Stimulated activated effector memory CD8-positive, alpha-beta T cell treated with anti-CD3 and anti-CD28 coated beads, Interleukin-12 subunit alpha, Interleukin-12 subunit beta, amount 100 ng/mL, for 72 hours (primary cell): ENCODE data around the gene KDM4B.
"Not testable (repeated sequence)": the region's sequence is repeated elsewhere in the genome, so short reads cannot be mapped to it uniquely, and the experiment has no call there.

Source experiments
- ATAC-seq: fragments of 150-1000 bp; cut with Tn5 transposase; 2 replicates; pipeline ENCODE4 v1.10.0; 2021
- DNase-seq, 2 donors: peaks; one replicate each; pipeline ENCODE4 v3.0.0; 2021 to 2022; ENCODE audit warnings: low spot score in 2 of 2
- H3K27ac Mint-ChIP-seq: one replicate; pipeline ENCODE4 v1.8.0; 2022; ENCODE audit warnings: mild to moderate bottlenecking, mixed read lengths
- H3K36me3 Mint-ChIP-seq: one replicate; pipeline ENCODE4 v1.8.0; 2022; ENCODE audit warnings: mild to moderate bottlenecking, mixed read lengths
- H3K4me1 Mint-ChIP-seq: one replicate; pipeline ENCODE4 v1.8.0; 2022; ENCODE audit warnings: mixed read lengths
- H3K4me3 Mint-ChIP-seq: one replicate; pipeline ENCODE4 v1.8.0; 2022; ENCODE audit warnings: mild to moderate bottlenecking, mixed read lengths
- H3K9me3 Mint-ChIP-seq: one replicate; pipeline ENCODE4 v1.8.0; 2022; ENCODE audit warnings: mixed read lengths

Gene KDM4B

GRCh38 chr19:5160158-5160795, 191.4 kb downstream of the KDM4B start:
- H3K4me3 Mint-ChIP-seq, H3K4me1 Mint-ChIP-seq, H3K36me3 Mint-ChIP-seq, ATAC-seq, H3K9me3 Mint-ChIP-seq, H3K27ac Mint-ChIP-seq, DNase-seq: not testable (repeated sequence)

- H3K9me3 Mint-ChIP-seq, DNase-seq, ATAC-seq, H3K27ac Mint-ChIP-seq, H3K4me1 Mint-ChIP-seq, H3K4me3 Mint-ChIP-seq, H3K36me3 Mint-ChIP-seq: not testable (repeated sequence)
Observed at GRCh38 chr19:5164845-5165696, 196.2 kb downstream of the KDM4B start.

- no peak overlapping the region for H3K27ac Mint-ChIP-seq
- no peak for ATAC-seq
- peaks cover 8% of the 10 kb centered on the region for H3K4me1 Mint-ChIP-seq
- no peak for DNase-seq
- H3K4me3 Mint-ChIP-seq = no peak overlapping the region
- peaks cover 6% of the 10 kb centered on the region for H3K36me3 Mint-ChIP-seq
- no peaks in the 10 kb centered on the region for H3K9me3 Mint-ChIP-seq
Observed at GRCh38 chr19:5165697-5166019, 196.7 kb downstream of the KDM4B start.

GRCh38 chr19:5166262-5166661, 197.3 kb downstream of the KDM4B start:
- DNase-seq (no peak), ATAC-seq (no peak)
- Mint-ChIP-seq H3K36me3 (peaks cover 6% of the 10 kb centered on the region), H3K4me1 (peaks cover 9% of the 10 kb centered on the region), H3K27ac (no peak overlapping the region), H3K9me3 (no peaks in the 10 kb centered on the region), H3K4me3 (no peak overlapping the region)

- Mint-ChIP-seq H3K4me3 (no peak overlapping the region), H3K27ac (no peak overlapping the region), H3K9me3 (no peaks in the 10 kb centered on the region), H3K36me3 (peaks cover 6% of the 10 kb centered on the region), H3K4me1 (peaks cover 14% of the 10 kb centered on the region)
- ATAC-seq (peak; percentile 63), DNase-seq (peak; percentile 68 to 85)
Observed at GRCh38 chr19:5170329-5170745, 201.4 kb downstream of the KDM4B start.

- Mint-ChIP-seq H3K4me3 (no peak overlapping the region), H3K27ac (no peak overlapping the region), H3K4me1 (peaks cover 16% of the 10 kb centered on the region), H3K9me3 (no peaks in the 10 kb centered on the region), H3K36me3 (peaks cover 6% of the 10 kb centered on the region)
- no peak for DNase-seq
- no peak for ATAC-seq
Observed at GRCh38 chr19:5171711-5172110, 202.8 kb downstream of the KDM4B start.

- no peak overlapping the region for H3K27ac Mint-ChIP-seq
- no peak overlapping the region for H3K4me3 Mint-ChIP-seq
- H3K4me1 Mint-ChIP-seq = peaks cover 24% of the 10 kb centered on the region
- DNase-seq (no peak), ATAC-seq (no peak)
- H3K36me3 Mint-ChIP-seq = peaks cover 11% of the 10 kb centered on the region
- no peaks in the 10 kb centered on the region for H3K9me3 Mint-ChIP-seq
Observed at GRCh38 chr19:5172859-5173630, 204.1 kb downstream of the KDM4B start.

GRCh38 chr19:5173993-5174392, 205.1 kb downstream of the KDM4B start:
- no peaks in the 10 kb centered on the region for H3K9me3 Mint-ChIP-seq
- no peak overlapping the region for H3K27ac Mint-ChIP-seq
- no peak overlapping the region for H3K4me3 Mint-ChIP-seq
- DNase-seq (no peak), ATAC-seq (no peak)
- H3K4me1 Mint-ChIP-seq = peaks cover 24% of the 10 kb centered on the region
- peaks cover 11% of the 10 kb centered on the region for H3K36me3 Mint-ChIP-seq

- Mint-ChIP-seq H3K36me3 (peaks cover 6% of the 10 kb centered on the region), H3K9me3 (no peaks in the 10 kb centered on the region), H3K27ac (no peak overlapping the region), H3K4me1 (peaks cover 15% of the 10 kb centered on the region), H3K4me3 (no peak overlapping the region)
- DNase-seq (no peak), ATAC-seq (no peak)
Observed at GRCh38 chr19:5177745-5178450, 209.0 kb downstream of the KDM4B start.

GRCh38 chr19:5178841-5179240, 209.9 kb downstream of the KDM4B start:
- ATAC-seq (no peak), DNase-seq (no peak)
- Mint-ChIP-seq H3K4me1 (peaks cover 15% of the 10 kb centered on the region), H3K27ac (no peak overlapping the region), H3K9me3 (no peaks in the 10 kb centered on the region), H3K36me3 (peaks cover 6% of the 10 kb centered on the region), H3K4me3 (no peak overlapping the region)

- no peak overlapping the region for H3K4me3 Mint-ChIP-seq
- H3K4me1 Mint-ChIP-seq = peaks cover 15% of the 10 kb centered on the region
- H3K36me3 Mint-ChIP-seq = peaks cover 6% of the 10 kb centered on the region
- no peak overlapping the region for H3K27ac Mint-ChIP-seq
- DNase-seq (no peak), ATAC-seq (no peak)
- H3K9me3 Mint-ChIP-seq = no peaks in the 10 kb centered on the region
Observed at GRCh38 chr19:5179256-5179655, 210.3 kb downstream of the KDM4B start.

- DNase-seq = no peak
- H3K4me3 Mint-ChIP-seq = no peak overlapping the region
- peaks cover 6% of the 10 kb centered on the region for H3K36me3 Mint-ChIP-seq
- peaks cover 11% of the 10 kb centered on the region for H3K4me1 Mint-ChIP-seq
- no peak overlapping the region for H3K27ac Mint-ChIP-seq
- no peak for ATAC-seq
- no peaks in the 10 kb centered on the region for H3K9me3 Mint-ChIP-seq
Observed at GRCh38 chr19:5181329-5181728, 212.4 kb downstream of the KDM4B start.

GRCh38 chr19:5182751-5183150, 213.8 kb downstream of the KDM4B start:
- ATAC-seq (no peak), DNase-seq (no peak)
- no peak overlapping the region for H3K27ac Mint-ChIP-seq
- H3K9me3 Mint-ChIP-seq = no peaks in the 10 kb centered on the region
- H3K4me1 Mint-ChIP-seq = no peaks in the 10 kb centered on the region
- H3K36me3 Mint-ChIP-seq = no peaks in the 10 kb centered on the region
- H3K4me3 Mint-ChIP-seq = no peak overlapping the region

- no peaks in the 10 kb centered on the region for H3K9me3 Mint-ChIP-seq
- no peaks in the 10 kb centered on the region for H3K36me3 Mint-ChIP-seq
- no peak for DNase-seq
- H3K27ac Mint-ChIP-seq = no peak overlapping the region
- H3K4me3 Mint-ChIP-seq = no peak overlapping the region
- ATAC-seq = no peak
- H3K4me1 Mint-ChIP-seq = no peaks in the 10 kb centered on the region
Observed at GRCh38 chr19:5183616-5184015, 214.7 kb downstream of the KDM4B start.

- no peak overlapping the region for H3K27ac Mint-ChIP-seq
- DNase-seq (no peak), ATAC-seq (no peak)
- H3K9me3 Mint-ChIP-seq = no peaks in the 10 kb centered on the region
- H3K36me3 Mint-ChIP-seq = no peaks in the 10 kb centered on the region
- H3K4me1 Mint-ChIP-seq = no peaks in the 10 kb centered on the region
- no peak overlapping the region for H3K4me3 Mint-ChIP-seq
Observed at GRCh38 chr19:5184930-5185329, 216.0 kb downstream of the KDM4B start.
